Femur (tissue), 1 donor: ENCODE results near the gene CAPN12.
A peak's percentile ranks its signal among the peaks of the same experiment; 100 is the strongest.

Experiments
- DNase-seq: peaks from one replicate; pipeline ENCODE4 v3.0.0-alpha.2; 2017

CAPN12 gene

GRCh38 chr19:38737921-38738737 is 6.1 kb downstream of the CAPN12 start:
- no peak for DNase-seq

DNA sequence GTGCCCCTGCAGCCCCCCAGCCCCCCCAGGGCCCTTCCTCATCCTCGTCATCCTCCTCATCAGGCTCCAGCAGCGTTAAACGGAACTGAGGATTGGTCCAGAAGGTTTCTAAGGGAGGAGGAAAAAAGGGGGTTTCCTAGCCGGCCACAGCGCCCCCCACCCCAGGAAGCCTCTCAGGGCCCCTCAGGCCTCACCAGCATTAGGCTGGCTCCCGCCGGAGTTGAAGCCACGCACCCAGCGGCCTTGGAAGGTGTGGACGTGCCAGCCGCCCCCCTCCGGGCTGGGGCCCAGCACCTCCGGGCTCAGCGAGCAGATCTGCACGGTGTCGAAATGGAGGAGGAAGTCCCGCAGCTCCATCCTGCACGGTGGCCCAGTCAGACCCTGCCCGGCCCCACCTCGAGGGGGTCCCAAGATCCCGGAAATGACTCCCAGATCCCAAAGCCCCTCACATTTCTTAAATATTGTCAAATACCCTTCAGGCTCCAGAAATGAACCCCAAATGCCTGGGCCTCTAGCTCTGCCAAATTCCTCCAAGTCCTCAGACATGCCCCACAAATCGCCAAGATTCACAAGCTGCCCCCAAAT is 6.9 kb downstream of the CAPN12 start:
- peak; percentile 25 for DNase-seq

GRCh38 chr19:38736413-38737280 is 7.6 kb downstream of the CAPN12 start:
- peak; percentile 57 for DNase-seq

DNA sequence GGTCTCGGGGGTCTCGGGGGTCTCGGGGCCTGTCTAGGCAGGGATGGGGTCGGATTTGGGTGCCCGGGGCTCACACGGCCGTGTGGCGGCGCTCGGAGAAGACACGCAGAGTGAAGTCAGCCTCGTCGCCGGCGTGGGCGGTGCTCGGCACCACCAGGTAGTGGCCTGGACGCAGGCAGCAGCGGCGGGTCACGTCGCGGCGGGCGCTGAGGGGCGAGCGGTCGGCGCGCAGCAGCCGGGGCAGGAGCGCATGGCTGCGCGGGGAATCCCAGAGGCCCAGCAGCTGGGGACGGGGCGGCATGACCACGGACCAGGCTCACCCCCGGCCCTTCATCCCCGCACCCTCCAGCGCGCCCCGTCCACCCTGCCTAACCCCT is 8.2 kb downstream of the CAPN12 start:
- peak; percentile 55 for DNase-seq

- DNase-seq: peak; percentile 39
Observed at GRCh38 chr19:38735257-38735686, 9.0 kb downstream of the CAPN12 start.

- no peak for DNase-seq
Observed at GRCh38 chr19:38734426-38735256, 9.6 kb downstream of the CAPN12 start.

- peak; percentile 27 for DNase-seq
Observed at GRCh38 chr19:38734176-38734425, 10.2 kb downstream of the CAPN12 start.

GRCh38 chr19:38733493-38734175 is 10.6 kb downstream of the CAPN12 start:
- peak; percentile 25 for DNase-seq

- DNase-seq: no peak
Observed at GRCh38 chr19:38733241-38733492, 11.1 kb downstream of the CAPN12 start.

GRCh38 chr19:38731654-38732301 is 12.5 kb downstream of the CAPN12 start:
- DNase-seq: peak; percentile 13

GRCh38 chr19:38730731-38731589 is 13.3 kb downstream of the CAPN12 start:
- DNase-seq: peak; percentile 18

DNA sequence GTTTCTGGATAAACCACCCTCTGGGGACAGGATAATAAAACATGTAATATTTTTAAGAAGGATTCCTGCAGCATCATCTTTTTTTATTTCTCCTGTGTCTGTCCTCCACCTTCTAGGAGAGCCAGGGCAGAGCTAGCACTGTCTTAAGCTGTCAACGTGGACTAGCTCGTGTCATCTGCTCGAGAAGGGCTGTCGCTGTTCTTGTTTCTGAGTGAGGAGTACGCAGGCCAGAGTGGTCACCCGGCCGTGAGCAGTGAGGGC is 13.9 kb downstream of the CAPN12 start:
- DNase-seq: no peak

GRCh38 chr19:38729653-38730469 is 14.4 kb downstream of the CAPN12 start:
- DNase-seq: peak; percentile 71

DNA sequence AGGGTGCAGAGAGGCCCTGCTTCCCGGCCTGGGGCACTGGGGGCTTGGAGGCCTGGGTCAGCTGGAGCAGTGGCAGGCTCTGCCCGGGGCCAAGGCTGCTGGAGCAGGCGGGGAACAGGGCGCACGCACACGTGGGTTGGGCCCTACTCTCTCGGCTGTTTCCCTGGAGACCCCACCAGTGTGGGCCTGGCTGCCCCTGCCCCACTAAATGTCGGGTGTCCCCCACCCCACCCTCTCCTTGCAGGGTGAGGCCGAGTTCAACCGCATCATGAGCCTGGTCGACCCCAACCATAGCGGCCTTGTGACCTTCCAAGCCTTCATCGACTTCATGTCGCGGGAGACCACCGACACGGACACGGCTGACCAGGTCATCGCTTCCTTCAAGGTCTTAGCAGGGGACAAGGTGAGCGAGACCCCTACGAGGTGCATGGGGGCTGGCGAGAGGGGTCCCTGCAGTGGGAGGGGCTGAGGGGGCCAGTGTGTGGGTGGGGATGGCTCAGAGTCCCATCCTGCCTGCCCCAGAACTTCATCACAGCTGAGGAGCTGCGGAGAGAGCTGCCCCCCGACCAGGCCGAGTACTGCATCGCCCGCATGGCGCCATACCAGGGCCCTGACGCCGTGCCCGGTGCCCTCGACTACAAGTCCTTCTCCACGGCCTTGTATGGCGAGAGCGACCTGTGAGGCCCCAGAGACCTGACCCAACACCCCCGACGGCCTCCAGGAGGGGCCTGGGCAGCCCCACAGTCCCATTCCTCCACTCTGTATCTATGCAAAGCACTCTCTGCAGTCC is 15.3 kb downstream of the CAPN12 start:
- no peak for DNase-seq

DNA sequence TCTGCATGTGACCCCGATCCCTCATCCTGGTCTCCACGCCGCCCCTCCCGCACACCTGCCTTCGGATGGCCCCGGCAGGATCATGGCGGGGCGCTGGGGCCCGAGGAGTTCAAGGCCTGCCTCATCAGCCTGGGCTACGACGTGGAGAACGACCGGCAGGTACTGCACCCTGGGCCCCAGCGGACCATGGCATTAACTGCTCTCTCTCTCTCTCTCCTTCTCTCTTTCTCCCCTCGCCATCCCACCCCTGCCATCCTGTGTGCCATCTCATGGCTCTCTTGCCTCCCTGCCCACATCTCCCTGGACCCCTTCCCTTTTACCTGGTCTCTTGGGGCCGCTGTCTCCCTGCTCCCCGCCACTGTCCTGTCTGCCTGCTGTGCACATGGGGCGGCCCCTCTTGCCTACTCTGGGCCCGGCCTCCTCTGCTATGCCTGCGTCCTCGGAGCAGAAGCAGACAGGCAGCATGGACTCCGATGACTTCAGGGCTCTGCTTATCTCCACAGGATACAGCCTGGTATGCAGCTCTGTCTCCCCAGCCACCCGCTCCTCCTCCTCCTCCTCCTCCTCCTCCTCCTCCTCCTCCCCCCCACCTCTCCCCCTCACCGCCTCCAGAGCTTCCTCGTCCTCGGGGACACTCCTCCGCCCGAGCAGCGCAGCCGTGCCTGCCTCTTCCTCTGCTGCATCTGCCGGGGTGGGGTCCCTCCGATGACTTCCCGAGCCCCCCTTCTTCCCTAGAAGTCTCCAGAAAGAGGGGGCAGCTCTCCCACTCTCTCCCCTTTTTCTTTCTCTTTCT is 16.2 kb downstream of the CAPN12 start:
- no peak for DNase-seq

DNA sequence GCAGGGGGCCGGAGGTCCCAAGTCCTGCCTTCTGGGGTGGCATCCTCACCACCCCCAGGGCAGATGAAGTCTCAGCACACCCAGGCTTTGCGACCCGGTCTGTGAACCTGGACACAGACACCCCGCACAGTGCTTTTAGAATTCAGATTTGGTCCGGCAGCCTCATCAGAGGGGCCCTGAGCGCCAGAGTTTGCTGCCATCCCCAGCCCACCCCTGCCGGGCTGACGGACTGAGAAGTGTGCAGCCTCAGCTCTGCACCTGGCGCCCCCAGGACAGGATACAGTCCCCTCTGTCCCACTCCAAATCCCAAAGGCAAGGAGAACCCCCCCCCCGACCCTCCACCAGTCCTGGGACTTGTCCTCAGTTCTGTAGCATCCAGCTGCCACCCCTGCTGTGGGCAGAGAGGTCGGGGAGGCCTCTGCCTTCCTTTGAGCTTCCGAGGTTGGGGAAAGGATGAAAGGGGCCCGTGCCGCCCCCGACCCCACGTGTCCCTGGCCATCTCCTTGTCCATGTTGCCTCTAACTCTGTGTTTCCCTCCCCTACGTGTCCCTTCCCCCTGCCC is 16.9 kb downstream of the CAPN12 start:
- DNase-seq: no peak

GRCh38 chr19:38726761-38727301 is 17.4 kb downstream of the CAPN12 start:
- DNase-seq: no peak

DNA sequence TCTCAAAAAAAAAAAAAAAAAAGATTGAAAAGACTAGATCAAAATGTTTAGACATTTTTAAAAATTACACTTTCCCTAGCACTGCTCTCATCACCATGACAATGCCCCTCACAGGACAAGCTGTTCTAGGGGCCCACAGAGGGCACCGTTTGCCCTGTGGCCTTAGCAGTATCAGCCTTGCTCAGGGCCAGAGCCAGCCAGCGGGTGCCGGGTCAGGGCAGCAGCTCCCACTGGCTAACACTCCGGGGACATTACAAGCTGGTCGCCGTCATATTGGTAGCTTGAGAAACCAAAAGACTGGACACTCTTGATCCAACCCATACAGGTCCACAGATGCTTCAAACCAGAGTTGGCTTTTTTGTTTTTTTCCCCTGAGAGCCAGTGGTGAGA is 18.0 kb downstream of the CAPN12 start:
- no peak for DNase-seq
